HG03135 (cell line): ENCODE measurements around the gene PPP2R5E.
"Not testable (repeated sequence)": the region's sequence is repeated elsewhere in the genome, so short reads cannot be mapped to it uniquely, and the experiment has no call there.

Source experiments
- ATAC-seq: cut with Tn5 transposase; IDR thresholded peaks from one replicate; pipeline ENCODE4 v1.9.1; 2021; ENCODE audit warnings: mild to moderate bottlenecking, moderate library complexity; ENCODE audit not compliant: unreplicated experiment

PPP2R5E gene

DNA sequence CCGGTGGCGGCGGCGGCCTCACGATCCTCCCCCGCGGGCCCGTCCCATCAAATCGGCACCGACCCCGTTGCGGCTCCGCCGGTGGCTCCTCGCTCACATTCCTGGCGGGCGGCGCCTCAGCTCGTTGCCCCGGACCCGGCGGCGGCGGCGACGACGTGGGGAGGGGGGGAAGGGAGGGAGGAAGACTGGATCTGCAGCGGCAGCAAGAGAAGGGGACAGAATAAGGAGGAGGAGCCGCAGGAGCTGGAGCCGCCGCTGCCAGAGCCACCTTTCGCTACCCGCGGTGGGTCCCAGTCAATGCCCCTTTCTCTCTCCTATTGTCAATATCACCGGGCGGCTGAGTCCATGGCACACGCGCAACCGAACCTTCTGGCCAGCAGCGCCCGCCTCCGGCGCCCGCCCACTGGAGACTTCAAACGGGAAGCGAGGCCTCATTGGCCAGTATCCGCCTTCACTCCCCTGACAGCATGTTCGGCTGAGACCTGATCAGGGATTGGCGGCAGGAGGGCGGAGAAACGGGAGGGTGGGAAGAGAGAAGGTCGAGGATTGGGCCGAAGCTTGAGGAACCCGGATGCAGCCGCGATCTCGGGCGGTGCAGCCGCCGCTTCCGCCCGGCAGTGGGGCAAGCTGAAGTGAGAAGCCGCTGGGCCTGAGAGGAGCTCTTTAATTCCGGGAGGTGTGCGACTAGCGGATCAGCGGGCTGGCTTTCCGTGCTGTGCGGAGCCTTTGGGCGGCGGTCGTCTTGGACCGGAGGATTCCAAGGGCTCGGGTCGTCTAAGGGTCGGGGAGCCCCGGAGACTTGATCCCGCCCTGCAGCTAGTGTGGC, at the start of gene PPP2R5E:
Gene PPP2R5E (minus strand): TSS at position 378 of the 826 bp plus-strand sequence. CDS start 3,692 bp downstream, outside the sequence.
- peak; percentile 97 for ATAC-seq

DNA sequence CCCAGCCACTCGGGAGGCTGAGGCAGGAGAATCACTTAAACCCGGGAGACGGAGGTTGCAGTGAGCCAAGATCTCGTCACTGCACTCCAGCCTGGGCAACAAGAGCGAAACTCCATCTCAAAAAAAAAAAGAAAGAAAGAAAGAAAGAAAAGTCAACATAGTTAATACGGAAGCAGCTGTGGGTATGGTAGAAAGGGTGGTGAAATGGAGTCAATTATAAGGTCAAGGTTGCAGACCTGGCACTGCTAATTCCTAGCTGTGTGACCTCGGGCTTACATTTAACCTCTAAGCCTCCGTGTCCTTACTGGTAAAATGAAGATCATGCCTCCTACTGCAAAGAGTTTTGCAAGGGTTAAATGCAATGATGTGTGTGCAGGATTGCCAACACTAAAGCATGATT, 39.9 kb upstream of the PPP2R5E start:
- not testable (repeated sequence) for ATAC-seq

DNA sequence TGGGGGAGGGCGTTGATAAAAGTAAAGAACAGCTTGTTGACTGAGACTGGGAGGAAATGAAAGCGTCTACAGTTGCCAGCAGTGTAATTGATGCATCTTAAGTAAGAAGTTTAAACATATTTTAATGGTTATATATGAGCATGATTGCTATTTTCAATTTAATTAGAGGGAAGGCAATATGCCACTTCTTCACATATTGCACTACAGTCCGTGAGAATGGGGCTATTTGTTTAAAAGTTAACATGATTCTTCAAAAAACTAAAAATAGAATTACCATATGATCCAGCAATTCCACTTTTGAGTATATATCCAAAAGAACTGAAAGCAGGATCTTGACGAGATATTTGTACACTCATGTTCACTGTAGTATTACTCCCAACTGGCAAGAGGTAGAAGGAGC, 38.3 kb upstream of the PPP2R5E start:
- no peak for ATAC-seq

- no peak for ATAC-seq
Measured at GRCh38 chr14:63578300-63578699, 35.1 kb upstream of the PPP2R5E start.

DNA sequence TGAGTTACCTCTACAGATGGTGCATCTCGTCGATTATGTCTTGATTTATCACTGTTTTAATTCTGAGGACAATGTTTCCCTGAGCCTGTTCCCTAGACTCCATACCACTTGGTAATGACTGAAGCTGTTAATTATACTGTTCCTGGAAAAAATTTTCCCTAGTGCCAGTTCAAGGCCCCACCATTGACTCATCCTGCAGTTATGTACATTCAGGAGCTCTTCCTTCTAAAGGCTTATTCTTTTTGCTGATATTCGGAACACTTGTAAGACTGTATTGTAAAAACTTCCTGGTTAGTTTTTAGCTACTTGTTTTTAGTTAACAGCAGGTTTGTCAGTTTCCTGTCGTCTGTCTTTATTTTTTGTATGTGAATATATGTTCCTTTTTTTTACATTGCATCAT, 30.4 kb upstream of the PPP2R5E start:
- ATAC-seq = no peak

DNA sequence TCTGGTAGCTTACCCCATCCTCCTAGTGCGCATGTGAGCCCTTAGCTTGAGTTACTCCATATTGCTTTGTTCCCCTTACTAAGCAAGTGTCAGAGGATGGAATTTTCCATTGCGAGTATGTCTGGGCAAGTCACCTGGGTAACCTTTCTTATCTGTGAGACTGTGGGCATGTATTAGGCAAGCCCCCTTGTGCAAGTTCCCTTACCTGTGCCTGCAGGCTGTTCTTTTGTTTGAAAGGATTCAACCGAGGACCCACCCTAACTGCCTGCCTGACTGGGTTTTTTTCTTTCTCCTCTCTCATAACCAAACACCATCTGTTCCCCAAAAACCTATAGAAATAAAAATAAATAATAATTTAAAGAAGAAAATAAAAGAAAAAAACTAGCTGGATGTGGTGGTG, 22.3 kb upstream of the PPP2R5E start:
- no peak for ATAC-seq

DNA sequence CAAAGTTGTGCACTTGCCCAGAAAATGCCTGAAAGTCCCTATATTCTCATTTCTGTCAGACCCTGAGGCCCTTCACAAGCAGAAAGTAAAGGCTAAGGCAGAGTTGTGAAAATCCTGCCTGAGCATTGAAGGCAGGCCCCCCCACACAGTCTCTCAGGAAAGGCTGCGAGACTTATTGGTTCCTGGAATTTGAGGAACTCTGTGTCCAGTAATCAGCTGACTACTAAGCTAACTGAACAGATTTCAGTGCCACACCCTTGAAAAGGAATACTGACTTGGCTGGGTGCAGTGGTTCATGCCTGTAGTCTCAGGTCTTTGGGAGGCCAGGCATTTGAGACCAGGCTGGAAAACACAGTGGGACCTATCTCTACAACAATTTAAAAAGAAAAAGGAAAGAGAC, 21.1 kb upstream of the PPP2R5E start:
- no peak for ATAC-seq

- no peak for ATAC-seq
Measured at GRCh38 chr14:63563370-63564026, 20.3 kb upstream of the PPP2R5E start.

DNA sequence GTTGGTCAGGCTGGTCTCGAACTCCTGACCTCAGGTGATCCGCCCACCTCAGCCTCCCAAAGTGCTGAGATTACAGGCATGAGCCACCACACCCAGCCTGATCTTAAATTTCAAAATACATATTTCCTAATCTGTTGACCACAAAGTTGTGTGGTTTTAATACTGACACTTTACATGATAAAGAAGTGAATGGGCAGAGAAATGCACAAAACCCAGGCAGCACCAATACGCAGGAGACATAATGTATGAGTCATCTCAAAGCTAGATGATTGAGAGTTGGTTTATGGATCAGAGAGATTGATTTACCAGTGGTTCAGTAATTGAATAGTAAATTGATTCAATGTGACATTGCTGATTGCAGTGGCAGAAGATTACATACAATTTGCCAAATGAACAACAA, 19.2 kb upstream of the PPP2R5E start:
- no peak for ATAC-seq

DNA sequence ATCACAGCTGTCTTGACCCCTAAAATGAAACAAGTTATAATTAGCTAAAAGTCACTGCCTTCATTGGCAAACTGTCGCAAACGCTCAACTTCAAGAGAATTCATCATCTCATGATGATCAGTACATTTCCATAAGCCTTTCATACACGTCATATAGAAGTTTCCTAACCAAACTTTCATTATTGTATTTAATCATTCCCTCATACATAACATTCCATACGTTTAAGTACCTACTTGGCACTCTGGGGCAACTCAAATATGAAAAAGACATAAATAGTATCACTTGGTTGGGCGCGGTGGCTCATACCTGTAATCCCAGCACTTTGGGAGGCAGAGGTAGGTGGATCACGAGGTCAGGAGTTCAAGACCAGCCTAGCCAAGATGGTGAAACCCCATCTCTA, 12.4 kb upstream of the PPP2R5E start:
- no peak for ATAC-seq

- no peak for ATAC-seq
Measured at GRCh38 chr14:63551332-63551731, 8.2 kb upstream of the PPP2R5E start.

DNA sequence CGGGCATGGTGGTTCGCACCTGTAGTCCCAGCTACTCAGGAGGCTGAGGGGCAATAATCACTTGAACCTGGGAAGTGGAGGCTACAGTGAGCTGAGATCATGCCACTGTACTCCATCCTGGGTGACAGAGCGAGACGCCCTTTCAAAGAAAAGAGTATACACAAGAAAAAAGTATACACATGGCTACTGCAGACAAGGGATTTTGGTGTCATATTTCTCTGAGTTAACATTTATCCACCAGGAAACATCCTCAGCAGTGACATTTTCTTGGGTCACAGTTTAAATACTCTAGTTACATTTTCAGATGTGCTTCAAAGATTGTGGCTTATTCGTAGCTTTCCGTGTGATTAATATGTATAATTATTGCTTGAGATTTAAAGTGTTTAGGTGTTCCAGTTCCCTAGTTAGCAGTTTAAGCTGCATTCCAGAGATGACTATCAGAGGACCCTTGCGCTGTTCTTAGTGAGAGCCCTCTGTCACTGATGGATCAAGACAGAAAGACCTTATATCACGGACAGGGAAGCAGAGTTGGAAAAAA, 4.7 kb upstream of the PPP2R5E start:
- no peak for ATAC-seq

GRCh38 chr14:63545431-63545830, 2.3 kb upstream of the PPP2R5E start:
- ATAC-seq = no peak

GRCh38 chr14:63544591-63545299, 1.6 kb upstream of the PPP2R5E start:
- ATAC-seq = no peak

- ATAC-seq = no peak
Measured at GRCh38 chr14:63543826-63544406, 739 bp upstream of the PPP2R5E start.

DNA sequence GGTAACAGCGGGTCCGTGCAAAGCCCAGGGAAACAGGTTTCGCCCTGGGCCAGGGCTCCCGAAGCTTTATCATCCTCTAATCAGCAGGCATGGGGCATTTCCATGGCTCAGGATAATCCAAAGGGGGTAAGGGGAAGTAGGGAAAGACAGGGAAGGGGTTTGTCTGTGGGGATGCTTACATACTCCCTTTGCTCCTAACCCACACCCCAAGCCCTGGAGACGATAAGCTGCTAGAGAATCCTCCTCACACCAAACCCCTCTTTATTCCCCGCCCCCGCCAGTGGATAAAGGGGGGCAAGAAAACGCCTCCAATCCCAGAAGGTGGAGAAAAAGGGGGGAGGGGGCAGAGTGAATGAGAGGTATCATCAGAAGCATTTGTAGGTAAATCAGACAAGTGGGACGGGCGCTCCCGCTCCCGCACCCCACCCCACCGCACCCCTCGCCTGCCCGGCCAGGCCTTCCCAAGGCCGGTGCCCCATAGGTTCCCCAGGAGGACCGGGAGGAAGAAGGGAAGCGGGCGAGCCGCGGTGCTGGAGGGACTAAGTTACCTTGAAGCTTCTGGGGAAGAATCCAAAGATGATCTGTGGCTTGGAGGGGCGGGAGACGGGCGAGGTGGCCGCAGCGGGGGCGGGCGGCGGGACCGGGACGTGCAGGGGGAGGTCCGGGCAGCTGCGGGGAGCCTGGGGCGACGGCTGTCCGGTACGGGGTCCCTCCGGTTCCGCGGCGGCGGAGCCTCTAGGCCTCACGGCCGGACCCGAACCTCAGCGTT, 762 bp downstream of the PPP2R5E start:
- ATAC-seq = peak; percentile 17

GRCh38 chr14:63535918-63536317, 7.3 kb downstream of the PPP2R5E start:
- ATAC-seq = no peak

DNA sequence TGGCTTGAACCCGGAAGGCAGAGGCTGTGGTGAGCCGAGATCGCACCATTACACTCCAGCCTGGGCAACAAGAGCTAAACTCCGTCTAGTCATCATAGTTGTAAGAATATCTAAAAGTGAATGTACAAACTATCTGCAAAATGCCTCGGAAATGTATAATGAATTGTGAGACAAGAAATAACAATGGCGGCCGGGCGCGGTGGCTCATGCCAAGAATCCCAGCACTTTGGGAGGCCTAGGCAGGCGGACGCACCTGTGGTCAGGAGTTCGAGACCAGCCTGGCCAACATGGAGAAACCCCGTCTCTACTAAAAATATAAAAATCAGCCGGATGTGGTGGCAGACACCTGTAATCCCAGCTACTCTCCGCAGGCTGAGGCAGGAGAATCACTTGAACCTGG, 9.7 kb downstream of the PPP2R5E start:
- ATAC-seq = no peak

- no peak for ATAC-seq
Measured at GRCh38 chr14:63524537-63525155, 18.5 kb downstream of the PPP2R5E start.
